Activated naive CD4-positive, alpha-beta T cell treated with Interleukin-2 at 50 U/mL for 16 hours (primary cell): ENCODE data around the gene NUP160.
A peak's percentile ranks its signal among the peaks of the same experiment; 100 is the strongest.
"Not testable (repeated sequence)": the region's sequence is repeated elsewhere in the genome, so short reads cannot be mapped to it uniquely, and the experiment has no call there.

Experiments
- DNase-seq: peaks from one replicate; pipeline ENCODE4 v3.0.0-alpha.2; 2020

Gene NUP160

GRCh38 chr11:47784785-47785381, 63.3 kb downstream of the NUP160 start:
- DNase-seq: no peak

GRCh38 chr11:47783087-47783610, 65.0 kb downstream of the NUP160 start:
- no peak for DNase-seq

GRCh38 chr11:47778878-47779483, 69.2 kb downstream of the NUP160 start:
- no peak for DNase-seq

- no peak for DNase-seq
These were observed 72.8 kb downstream of the NUP160 start for GRCh38 chr11:47775240-47775869.

DNA sequence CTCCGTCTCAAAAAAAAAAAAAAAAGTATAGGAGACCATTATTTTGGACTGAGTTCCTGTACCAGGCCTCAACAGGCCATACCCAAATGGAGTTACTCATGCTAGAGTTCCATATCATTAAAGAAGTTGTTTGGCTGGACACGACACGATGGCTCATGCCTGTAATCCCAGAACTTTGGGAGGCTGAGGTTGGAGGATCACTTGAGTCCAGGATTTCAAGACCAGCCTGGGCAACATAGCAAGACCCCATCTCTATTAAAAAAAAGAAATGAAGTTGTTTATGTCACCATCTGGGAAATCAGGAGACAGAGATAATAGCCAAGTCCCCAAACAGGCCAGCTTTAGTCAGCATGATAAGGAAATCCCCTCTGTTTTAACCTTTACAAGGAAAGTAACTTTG, 74.3 kb downstream of the NUP160 start:
- DNase-seq: no peak

GRCh38 chr11:47769556-47769955, 78.6 kb downstream of the NUP160 start:
- not testable (repeated sequence) for DNase-seq

GRCh38 chr11:47768101-47768612, 80.0 kb downstream of the NUP160 start:
- DNase-seq: peak; percentile 30

DNA sequence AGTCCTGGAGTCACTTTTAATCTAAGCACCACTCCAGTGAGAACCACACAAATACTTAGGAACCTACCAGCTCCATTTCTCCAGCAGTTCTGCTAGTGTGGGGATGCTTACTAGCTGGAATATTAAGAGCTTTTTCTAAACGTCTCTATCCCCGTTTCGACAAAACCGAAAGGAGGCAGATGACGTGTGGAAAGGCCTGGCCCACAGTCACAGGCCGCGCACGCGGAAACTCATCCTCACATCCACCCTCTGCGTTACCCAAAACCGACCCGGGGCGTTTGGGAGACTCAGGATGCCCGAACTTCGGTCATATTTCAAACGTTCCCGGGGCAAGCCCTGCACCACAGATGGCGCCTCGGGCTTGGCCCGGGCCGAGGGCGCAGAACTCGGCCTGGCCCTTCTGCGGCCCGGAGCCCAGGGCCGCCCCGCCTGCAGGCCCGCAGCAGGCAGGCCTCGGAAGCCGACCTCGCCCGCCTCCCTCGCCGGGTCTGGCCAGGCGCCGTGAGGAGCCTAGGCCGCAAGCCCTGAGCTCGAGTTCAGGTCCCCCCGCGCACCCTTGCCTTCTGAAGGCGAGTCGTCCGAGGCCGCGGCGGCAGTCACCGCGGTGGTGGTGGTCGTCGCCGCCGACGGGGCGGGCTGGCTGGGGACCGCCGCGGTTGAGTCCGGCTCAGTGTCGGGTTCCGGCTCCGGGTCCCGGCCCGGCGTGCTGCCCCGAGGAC, 81.5 kb downstream of the NUP160 start:
- DNase-seq: peak; percentile 83

- DNase-seq: no peak
These were observed 83.1 kb downstream of the NUP160 start for GRCh38 chr11:47765086-47765485.

- not testable (repeated sequence) for DNase-seq
These were observed 88.9 kb downstream of the NUP160 start for GRCh38 chr11:47759291-47759690.

DNA sequence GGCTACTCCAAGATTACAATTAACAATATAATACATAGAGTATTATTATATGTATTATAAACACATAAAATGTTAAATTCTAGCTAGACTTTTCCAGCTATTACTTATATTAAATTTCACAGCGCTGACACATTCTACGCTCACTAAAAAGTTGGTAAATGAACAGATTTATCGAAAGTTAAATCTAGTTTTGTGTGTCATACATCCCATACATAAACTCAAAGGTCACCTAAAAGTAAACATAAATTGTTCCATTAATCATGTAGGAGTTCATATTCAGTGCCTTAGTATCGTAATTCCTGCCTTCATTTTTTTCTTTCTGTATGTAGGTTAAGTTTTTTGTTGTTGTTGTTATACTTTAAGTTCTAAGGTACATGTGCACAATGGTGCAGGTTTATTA, 91.9 kb downstream of the NUP160 start:
- no peak for DNase-seq

DNA sequence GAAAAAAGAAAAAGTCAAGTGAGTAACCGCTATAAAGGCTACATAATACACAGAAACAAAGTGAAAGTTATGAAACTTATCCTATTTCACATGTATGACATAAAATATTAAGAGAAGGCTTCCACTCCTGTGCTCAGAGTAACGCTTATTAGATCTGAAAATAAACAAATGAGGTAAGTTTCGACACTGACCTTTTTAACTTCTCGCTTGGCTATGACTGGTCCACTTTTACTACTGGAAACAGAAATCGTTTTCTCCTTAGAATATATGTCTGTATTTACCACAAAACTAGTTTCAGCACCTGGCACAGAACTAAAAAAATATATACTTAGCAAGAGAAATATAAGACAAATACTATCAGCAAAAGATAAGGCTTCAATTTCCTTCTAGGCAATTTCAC, 97.4 kb downstream of the NUP160 start:
- no peak for DNase-seq

DNA sequence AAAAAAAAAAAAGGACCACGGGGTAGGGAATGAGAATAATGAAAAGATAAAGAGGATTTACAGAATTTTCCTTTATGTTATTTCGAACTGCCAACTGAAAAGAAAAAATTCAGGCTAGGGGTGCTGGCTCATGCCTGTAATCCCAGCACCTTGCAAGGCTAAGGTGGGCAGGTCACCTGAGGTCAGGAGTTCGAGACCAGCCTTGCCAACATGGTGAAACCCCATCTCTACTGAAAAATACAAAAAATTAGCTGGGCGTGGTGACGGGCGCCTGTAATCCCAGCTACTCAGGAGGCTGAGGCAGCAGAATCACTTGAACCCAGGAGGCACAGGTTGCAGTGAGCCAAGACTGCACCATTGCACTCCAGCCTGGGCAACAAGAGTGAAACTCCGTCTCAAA, 105.7 kb downstream of the NUP160 start:
- DNase-seq: not testable (repeated sequence)

GRCh38 chr11:47737817-47738216, 110.3 kb downstream of the NUP160 start:
- DNase-seq: not testable (repeated sequence)

- DNase-seq: no peak
These were observed 115.9 kb downstream of the NUP160 start for GRCh38 chr11:47732271-47732670.

DNA sequence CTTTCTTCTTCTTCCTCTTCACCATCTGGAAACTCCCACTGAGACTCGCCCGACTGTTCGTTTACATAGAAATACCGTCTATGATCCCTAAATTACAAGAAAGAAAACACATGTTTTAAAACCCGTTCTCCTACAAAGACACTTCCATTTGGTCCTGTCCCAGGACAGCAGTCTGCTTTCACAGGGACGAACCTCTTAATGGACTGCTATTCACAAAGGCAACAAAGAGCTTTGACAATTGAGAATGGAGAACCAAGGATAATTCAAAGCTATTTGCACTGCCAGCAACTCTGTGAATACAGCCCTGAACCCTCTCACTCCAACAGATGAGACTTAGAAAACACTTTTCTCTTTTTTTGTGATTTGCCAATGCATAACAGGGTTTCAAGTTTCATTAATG, 116.7 kb downstream of the NUP160 start:
- DNase-seq: no peak
